Vagina (tissue), 2 donors: Measurements from ENCODE around the gene FLYWCH1.

ENCODE experiments used
- POLR2AphosphoS5 ChIP-seq, 2 donors: sonication (generic); formaldehyde crosslinking; IDR thresholded peaks; one replicate each; pipeline ENCODE4 v1.9.0; 2017; ENCODE audit warnings: antibody characterized with exemption in 2 of 2, mild to moderate bottlenecking in 2 of 2, low read depth in 1 of 2; ENCODE audit not compliant: insufficient read depth in 1 of 2
- TF ChIP-seq, protein P1 (sequence below), 3 experiments: fragments of 450-650 bp in 2 of 3; fragments of 200-600 bp in 1 of 3; sonication (generic) in 1 of 3; IDR thresholded peaks; one replicate each; pipeline ENCODE4 v1.5.1; 2017 to 2019; ENCODE audit warnings: antibody characterized with exemption in 3 of 3, mild to moderate bottlenecking in 2 of 3, moderate library complexity in 2 of 3

GRCh38 chr16:2904100-2904921 is 7.4 kb upstream of the FLYWCH1 start:
- TF ChIP-seq, protein P1, sequence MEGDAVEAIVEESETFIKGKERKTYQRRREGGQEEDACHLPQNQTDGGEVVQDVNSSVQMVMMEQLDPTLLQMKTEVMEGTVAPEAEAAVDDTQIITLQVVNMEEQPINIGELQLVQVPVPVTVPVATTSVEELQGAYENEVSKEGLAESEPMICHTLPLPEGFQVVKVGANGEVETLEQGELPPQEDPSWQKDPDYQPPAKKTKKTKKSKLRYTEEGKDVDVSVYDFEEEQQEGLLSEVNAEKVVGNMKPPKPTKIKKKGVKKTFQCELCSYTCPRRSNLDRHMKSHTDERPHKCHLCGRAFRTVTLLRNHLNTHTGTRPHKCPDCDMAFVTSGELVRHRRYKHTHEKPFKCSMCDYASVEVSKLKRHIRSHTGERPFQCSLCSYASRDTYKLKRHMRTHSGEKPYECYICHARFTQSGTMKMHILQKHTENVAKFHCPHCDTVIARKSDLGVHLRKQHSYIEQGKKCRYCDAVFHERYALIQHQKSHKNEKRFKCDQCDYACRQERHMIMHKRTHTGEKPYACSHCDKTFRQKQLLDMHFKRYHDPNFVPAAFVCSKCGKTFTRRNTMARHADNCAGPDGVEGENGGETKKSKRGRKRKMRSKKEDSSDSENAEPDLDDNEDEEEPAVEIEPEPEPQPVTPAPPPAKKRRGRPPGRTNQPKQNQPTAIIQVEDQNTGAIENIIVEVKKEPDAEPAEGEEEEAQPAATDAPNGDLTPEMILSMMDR (IDR thresholded peaks at IDR 0.05), result peak; percentile 70 to 95 (median 90)
- peak; percentile 72 to 73 for TF ChIP-seq POLR2AphosphoS5 (IDR thresholded peaks at IDR 0.05; ENCODE audit: insufficient read depth in 1 of 2, low read depth in 1 of 2)
